ENCODE measurements around the gene PRDX6.
"Not testable (repeated sequence)": the region's sequence is repeated elsewhere in the genome, so short reads cannot be mapped to it uniquely, and the experiment has no call there.

GRCh38 chr1:173474780-173475421 lies 2.2 kb upstream of the PRDX6 start:
- TF ChIP-seq POLR2A (IDR thresholded peaks at IDR 0.05; ENCODE audit: low read length); CTCF (IDR thresholded peaks at IDR 0.05); EHMT2 (IDR thresholded peaks at IDR 0.05; ENCODE audit: low read depth); BHLHE40 (IDR thresholded peaks at IDR 0.05; ENCODE audit: low read depth, low read length); CHD2 (IDR thresholded peaks at IDR 0.05; ENCODE audit: low read length, partially characterized antibody); POLR2AphosphoS2 (conservative IDR thresholded peaks at IDR 0.05; ENCODE audit: low read length): not testable (repeated sequence)
